ENCODE measurements around the gene MEP1A. TPM values are rescaled to one million over a fixed set of nuclear protein-coding genes. Genes with fewer than 3 reads are reported as not detected.
A peak's percentile ranks its signal among the peaks of the same experiment; 100 is the strongest.
"Not testable (repeated sequence)": the region's sequence is repeated elsewhere in the genome, so short reads cannot be mapped to it uniquely, and the experiment has no call there.

MEP1A gene
- total RNA-seq, 1 experiment from 2014 or later: 8.1 TPM

- no peaks in the 10 kb centered on the region for H3K27me3 Mint-ChIP-seq (ENCODE audit: insufficient read depth, unreplicated experiment)
- Histone ChIP-seq H3K27me3 (replicated peaks; ENCODE audit: control insufficient read depth, insufficient read depth, low read length) (no peaks in the 10 kb centered on the region), H3K4me3 (ENCODE audit: low read depth, low read length) (no peak overlapping the region), H3K36me3 (ENCODE audit: control insufficient read depth, insufficient read depth, low read length) (no peaks in the 10 kb centered on the region), H3K4me1 (no peaks in the 10 kb centered on the region), H3K9me3 (no peaks in the 10 kb centered on the region)
- peaks cover 12% of the 10 kb centered on the region for H3K4me1 Mint-ChIP-seq (ENCODE audit: low read depth, unreplicated experiment)
- ChIA-PET POLR2A (no interaction called here), CTCF (no interaction called here)
- no TSS peak for BruUV-seq (replicated peaks)
- no peak overlapping the region for H3K27ac Mint-ChIP-seq (ENCODE audit: unreplicated experiment)
- H3K9me3 Mint-ChIP-seq (ENCODE audit: unreplicated experiment): no peaks in the 10 kb centered on the region
- TF ChIP-seq CTCF (IDR thresholded peaks at IDR 0.05; ENCODE audit: insufficient read depth in 1 of 2, low read depth in 1 of 2, low read length in 1 of 2, severe bottlenecking in 1 of 2, unreplicated experiment in 1 of 2): no peak
- intact Hi-C loops (cut with micrococcal nuclease; ENCODE audit: unreplicated experiment): no loop called here
- H3K4me3 Mint-ChIP-seq (ENCODE audit: unreplicated experiment): no peak overlapping the region
- H3K36me3 Mint-ChIP-seq (ENCODE audit: insufficient read depth, unreplicated experiment): no peaks in the 10 kb centered on the region
- no peak for DNase-seq
These were observed 57.6 kb downstream of the MEP1A start for GRCh38 chr6:46850792-46851191.

- BruUV-seq (replicated peaks); H3K4me1 ChIP-seq; H3K27ac Mint-ChIP-seq (ENCODE audit: unreplicated experiment); intact Hi-C loops (cut with micrococcal nuclease; ENCODE audit: unreplicated experiment); H3K9me3 Mint-ChIP-seq (ENCODE audit: unreplicated experiment); POLR2A ChIA-PET; H3K4me3 Mint-ChIP-seq (ENCODE audit: unreplicated experiment); H3K9me3 ChIP-seq; H3K36me3 ChIP-seq (ENCODE audit: control insufficient read depth, insufficient read depth, low read length); H3K27me3 ChIP-seq (replicated peaks; ENCODE audit: control insufficient read depth, insufficient read depth, low read length); CTCF ChIA-PET; H3K4me3 ChIP-seq (ENCODE audit: low read depth, low read length); H3K27me3 Mint-ChIP-seq (ENCODE audit: insufficient read depth, unreplicated experiment); H3K36me3 Mint-ChIP-seq (ENCODE audit: insufficient read depth, unreplicated experiment); DNase-seq: not testable (repeated sequence)
- peaks cover 12% of the 10 kb centered on the region for H3K4me1 Mint-ChIP-seq (ENCODE audit: low read depth, unreplicated experiment)
These were observed 58.4 kb downstream of the MEP1A start for GRCh38 chr6:46851576-46851975.

GRCh38 chr6:46855966-46856365 is 62.8 kb downstream of the MEP1A start:
- H3K4me1 ChIP-seq; H3K27me3 Mint-ChIP-seq (ENCODE audit: insufficient read depth, unreplicated experiment); H3K4me1 Mint-ChIP-seq (ENCODE audit: low read depth, unreplicated experiment); H3K4me3 Mint-ChIP-seq (ENCODE audit: unreplicated experiment); H3K9me3 ChIP-seq; H3K36me3 Mint-ChIP-seq (ENCODE audit: insufficient read depth, unreplicated experiment); H3K9me3 Mint-ChIP-seq (ENCODE audit: unreplicated experiment); POLR2A ChIA-PET; H3K27me3 ChIP-seq (replicated peaks; ENCODE audit: control insufficient read depth, insufficient read depth, low read length); H3K36me3 ChIP-seq (ENCODE audit: control insufficient read depth, insufficient read depth, low read length); H3K4me3 ChIP-seq (ENCODE audit: low read depth, low read length); intact Hi-C loops (cut with micrococcal nuclease; ENCODE audit: unreplicated experiment); BruUV-seq (replicated peaks); H3K27ac Mint-ChIP-seq (ENCODE audit: unreplicated experiment): not testable (repeated sequence)
- TF ChIP-seq CTCF (IDR thresholded peaks at IDR 0.05; ENCODE audit: insufficient read depth in 1 of 2, low read depth in 1 of 2, low read length in 1 of 2, severe bottlenecking in 1 of 2, unreplicated experiment in 1 of 2): peak; percentile 59 to 70
- CTCF ChIA-PET: interaction anchor here (0.5 kb wide), 1 partner anchor 37 kb away, joined by 4 read pairs; no protein-coding TSS in a partner anchor
- DNase-seq: peak in 1 of 2 experiments; percentile 44

- Mint-ChIP-seq H3K9me3 (ENCODE audit: unreplicated experiment) (no peaks in the 10 kb centered on the region), H3K4me3 (ENCODE audit: unreplicated experiment) (no peak overlapping the region), H3K4me1 (ENCODE audit: low read depth, unreplicated experiment) (no peaks in the 10 kb centered on the region), H3K27me3 (ENCODE audit: insufficient read depth, unreplicated experiment) (peaks cover 2% of the 10 kb centered on the region), H3K36me3 (ENCODE audit: insufficient read depth, unreplicated experiment) (no peaks in the 10 kb centered on the region), H3K27ac (ENCODE audit: unreplicated experiment) (no peak overlapping the region)
- Histone ChIP-seq H3K27me3 (replicated peaks; ENCODE audit: control insufficient read depth, insufficient read depth, low read length) (no peaks in the 10 kb centered on the region), H3K4me1 (peaks cover 6% of the 10 kb centered on the region; the same call in 1 of the 2 replicates), H3K4me3 (ENCODE audit: low read depth, low read length) (no peak overlapping the region), H3K36me3 (ENCODE audit: control insufficient read depth, insufficient read depth, low read length) (no peaks in the 10 kb centered on the region), H3K9me3 (no peaks in the 10 kb centered on the region)
- no peak for DNase-seq
- TF ChIP-seq CTCF (IDR thresholded peaks at IDR 0.05; ENCODE audit: insufficient read depth in 1 of 2, low read depth in 1 of 2, low read length in 1 of 2, severe bottlenecking in 1 of 2, unreplicated experiment in 1 of 2): no peak
- ChIA-PET POLR2A (no interaction called here), CTCF (no interaction called here)
- no TSS peak for BruUV-seq (replicated peaks)
- intact Hi-C loops (cut with micrococcal nuclease; ENCODE audit: unreplicated experiment): no loop called here
These were observed 69.2 kb downstream of the MEP1A start for GRCh38 chr6:46862381-46862780.

Measured in Caco-2 (cell line).